ENCODE measurements around the gene ZNF771.

- TF ChIP-seq, protein P1, sequence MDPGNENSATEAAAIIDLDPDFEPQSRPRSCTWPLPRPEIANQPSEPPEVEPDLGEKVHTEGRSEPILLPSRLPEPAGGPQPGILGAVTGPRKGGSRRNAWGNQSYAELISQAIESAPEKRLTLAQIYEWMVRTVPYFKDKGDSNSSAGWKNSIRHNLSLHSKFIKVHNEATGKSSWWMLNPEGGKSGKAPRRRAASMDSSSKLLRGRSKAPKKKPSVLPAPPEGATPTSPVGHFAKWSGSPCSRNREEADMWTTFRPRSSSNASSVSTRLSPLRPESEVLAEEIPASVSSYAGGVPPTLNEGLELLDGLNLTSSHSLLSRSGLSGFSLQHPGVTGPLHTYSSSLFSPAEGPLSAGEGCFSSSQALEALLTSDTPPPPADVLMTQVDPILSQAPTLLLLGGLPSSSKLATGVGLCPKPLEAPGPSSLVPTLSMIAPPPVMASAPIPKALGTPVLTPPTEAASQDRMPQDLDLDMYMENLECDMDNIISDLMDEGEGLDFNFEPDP (CRISPR knock-in tag; IDR thresholded peaks at IDR 0.05), result no peak
- no peak for TF ChIP-seq HNRNPK (IDR thresholded peaks at IDR 0.05; ENCODE audit: low read depth, low read length, poor library complexity, severe bottlenecking)
- TF ChIP-seq, protein P2, sequence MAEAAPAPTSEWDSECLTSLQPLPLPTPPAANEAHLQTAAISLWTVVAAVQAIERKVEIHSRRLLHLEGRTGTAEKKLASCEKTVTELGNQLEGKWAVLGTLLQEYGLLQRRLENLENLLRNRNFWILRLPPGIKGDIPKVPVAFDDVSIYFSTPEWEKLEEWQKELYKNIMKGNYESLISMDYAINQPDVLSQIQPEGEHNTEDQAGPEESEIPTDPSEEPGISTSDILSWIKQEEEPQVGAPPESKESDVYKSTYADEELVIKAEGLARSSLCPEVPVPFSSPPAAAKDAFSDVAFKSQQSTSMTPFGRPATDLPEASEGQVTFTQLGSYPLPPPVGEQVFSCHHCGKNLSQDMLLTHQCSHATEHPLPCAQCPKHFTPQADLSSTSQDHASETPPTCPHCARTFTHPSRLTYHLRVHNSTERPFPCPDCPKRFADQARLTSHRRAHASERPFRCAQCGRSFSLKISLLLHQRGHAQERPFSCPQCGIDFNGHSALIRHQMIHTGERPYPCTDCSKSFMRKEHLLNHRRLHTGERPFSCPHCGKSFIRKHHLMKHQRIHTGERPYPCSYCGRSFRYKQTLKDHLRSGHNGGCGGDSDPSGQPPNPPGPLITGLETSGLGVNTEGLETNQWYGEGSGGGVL (CRISPR knock-in tag; IDR thresholded peaks at IDR 0.05), result no peak
- peak; percentile 53 for TF ChIP-seq FOXM1 (IDR thresholded peaks at IDR 0.05; ENCODE audit: low read depth)
- no peak for TF ChIP-seq FOXM1 (CRISPR knock-in tag; IDR thresholded peaks at IDR 0.05; ENCODE audit: low read depth)
- TF ChIP-seq CHCHD3 (CRISPR knock-in tag; IDR thresholded peaks at IDR 0.05), result peak; percentile 46; the same call in 1 of the 2 replicates
- TF ChIP-seq USF2 (CRISPR knock-in tag; IDR thresholded peaks at IDR 0.05), result peak; percentile 87
- TF ChIP-seq POLR2AphosphoS5 (IDR thresholded peaks at IDR 0.05; ENCODE audit: control insufficient read depth, insufficient read depth, low read depth, low read length), result peak; percentile 95
- TF ChIP-seq THAP7 (CRISPR knock-in tag; IDR thresholded peaks at IDR 0.05), result no peak
These were observed 38.2 kb downstream of the ZNF771 start, which contains the start of gene SEPHS2 for GRCh38 chr16:30445408-30446202.

Measured in K562 (cell line).